AG04449 (cell line): ENCODE measurements around the gene PTPN12.
"Not testable (repeated sequence)": the region's sequence is repeated elsewhere in the genome, so short reads cannot be mapped to it uniquely, and the experiment has no call there.

Experiments used
- CTCF ChIA-PET: fragments of 350-600 bp; formaldehyde crosslinking; extraction: SDS; loops from one replicate; lab custom pipeline; 2021; ENCODE audit warnings: antibody characterized with exemption; lab: Yijun Ruan, JAX
- POLR2A ChIA-PET: fragments of 400-600, 350-600 bp; formaldehyde crosslinking; extraction: SDS; loops from one replicate; lab custom pipeline; 2020; ENCODE audit warnings: antibody characterized with exemption, inconsistent platforms; lab: Yijun Ruan, JAX
- DNase-seq: peaks from one replicate; pipeline ENCODE4 v3.0.0-alpha.2; 2010; ENCODE audit warnings: low read depth, low spot score
- H3K4me3 ChIP-seq: 2 replicates; pipeline ENCODE4 v1.5.1; 2011; ENCODE audit warnings: low read depth, mild to moderate bottlenecking, control low read depth, low read length
- CTCF ChIP-seq: IDR thresholded peaks from one replicate; pipeline ENCODE4 v1.5.1; 2011; ENCODE audit warnings: mild to moderate bottlenecking, moderate library complexity, low read length, control low read depth, inconsistent platforms; ENCODE audit not compliant: insufficient read depth; ENCODE audit errors: missing control alignments

PTPN12 gene

GRCh38 chr7:77506899-77507298 lies 30.2 kb upstream of the PTPN12 start:
- DNase-seq: no peak
- ChIA-PET POLR2A (interaction anchor here (0.8 kb wide), 1 partner anchor 127 kb away, joined by 3 read pairs; no protein-coding TSS in a partner anchor), CTCF (no interaction called here)
- H3K4me3 ChIP-seq: no peak overlapping the region
- no peak for TF ChIP-seq CTCF

GRCh38 chr7:77513002-77513670 lies 24.0 kb upstream of the PTPN12 start:
- H3K4me3 ChIP-seq, DNase-seq, POLR2A ChIA-PET: not testable (repeated sequence)
- CTCF ChIA-PET: interaction anchor here (1.6 kb wide), 1 partner anchor 13 kb away, joined by 3 read pairs; no protein-coding TSS in a partner anchor

- POLR2A ChIA-PET: no interaction called here
- CTCF ChIA-PET: interaction anchor here (1.6 kb wide), 1 partner anchor 12 kb away, joined by 5 read pairs; no protein-coding TSS in a partner anchor
- DNase-seq: no peak
- TF ChIP-seq CTCF: no peak
- H3K4me3 ChIP-seq: no peak overlapping the region
Measured at GRCh38 chr7:77516085-77516484, 21.0 kb upstream of the PTPN12 start.

- TF ChIP-seq CTCF: no peak
- ChIA-PET POLR2A (no interaction called here), CTCF (no interaction called here)
- no peak for DNase-seq
- no peak overlapping the region for H3K4me3 ChIP-seq
Measured at GRCh38 chr7:77520261-77520660, 16.8 kb upstream of the PTPN12 start.

- POLR2A ChIA-PET, DNase-seq, H3K4me3 ChIP-seq: not testable (repeated sequence)
- CTCF ChIA-PET: interaction anchor here (0.6 to 1.0 kb wide), 2 partner anchors 130 to 1617 kb away, joined by 3 read pairs; no protein-coding TSS in a partner anchor
Measured at GRCh38 chr7:77521537-77521936, 15.6 kb upstream of the PTPN12 start.

- no peak for DNase-seq
- CTCF ChIA-PET: no interaction called here
Measured at GRCh38 chr7:77524731-77525130, 12.4 kb upstream of the PTPN12 start.

GRCh38 chr7:77525231-77525630 lies 11.9 kb upstream of the PTPN12 start:
- no peak overlapping the region for H3K4me3 ChIP-seq
- ChIA-PET POLR2A (no interaction called here), CTCF (interaction anchor here (1.6 kb wide), 1 partner anchor 12 kb away, joined by 3 read pairs; no protein-coding TSS in a partner anchor)
- no peak for DNase-seq
- no peak for TF ChIP-seq CTCF

More at GRCh38 chr7:77524731-77525130, 12.4 kb upstream of the PTPN12 start:
- no peak overlapping the region for H3K4me3 ChIP-seq
- no peak for TF ChIP-seq CTCF
- POLR2A ChIA-PET: no interaction called here
